HG03342 (cell line): ENCODE results near the gene ANKFY1.

ENCODE experiments used
- ATAC-seq: cut with Tn5 transposase; IDR thresholded peaks from one replicate; pipeline ENCODE4 v1.9.1; 2021; ENCODE audit warnings: mild to moderate bottlenecking, moderate library complexity; ENCODE audit not compliant: unreplicated experiment

ANKFY1 gene, protein sequence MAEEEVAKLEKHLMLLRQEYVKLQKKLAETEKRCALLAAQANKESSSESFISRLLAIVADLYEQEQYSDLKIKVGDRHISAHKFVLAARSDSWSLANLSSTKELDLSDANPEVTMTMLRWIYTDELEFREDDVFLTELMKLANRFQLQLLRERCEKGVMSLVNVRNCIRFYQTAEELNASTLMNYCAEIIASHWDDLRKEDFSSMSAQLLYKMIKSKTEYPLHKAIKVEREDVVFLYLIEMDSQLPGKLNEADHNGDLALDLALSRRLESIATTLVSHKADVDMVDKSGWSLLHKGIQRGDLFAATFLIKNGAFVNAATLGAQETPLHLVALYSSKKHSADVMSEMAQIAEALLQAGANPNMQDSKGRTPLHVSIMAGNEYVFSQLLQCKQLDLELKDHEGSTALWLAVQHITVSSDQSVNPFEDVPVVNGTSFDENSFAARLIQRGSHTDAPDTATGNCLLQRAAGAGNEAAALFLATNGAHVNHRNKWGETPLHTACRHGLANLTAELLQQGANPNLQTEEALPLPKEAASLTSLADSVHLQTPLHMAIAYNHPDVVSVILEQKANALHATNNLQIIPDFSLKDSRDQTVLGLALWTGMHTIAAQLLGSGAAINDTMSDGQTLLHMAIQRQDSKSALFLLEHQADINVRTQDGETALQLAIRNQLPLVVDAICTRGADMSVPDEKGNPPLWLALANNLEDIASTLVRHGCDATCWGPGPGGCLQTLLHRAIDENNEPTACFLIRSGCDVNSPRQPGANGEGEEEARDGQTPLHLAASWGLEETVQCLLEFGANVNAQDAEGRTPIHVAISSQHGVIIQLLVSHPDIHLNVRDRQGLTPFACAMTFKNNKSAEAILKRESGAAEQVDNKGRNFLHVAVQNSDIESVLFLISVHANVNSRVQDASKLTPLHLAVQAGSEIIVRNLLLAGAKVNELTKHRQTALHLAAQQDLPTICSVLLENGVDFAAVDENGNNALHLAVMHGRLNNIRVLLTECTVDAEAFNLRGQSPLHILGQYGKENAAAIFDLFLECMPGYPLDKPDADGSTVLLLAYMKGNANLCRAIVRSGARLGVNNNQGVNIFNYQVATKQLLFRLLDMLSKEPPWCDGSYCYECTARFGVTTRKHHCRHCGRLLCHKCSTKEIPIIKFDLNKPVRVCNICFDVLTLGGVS

GRCh38 chr17:4263282-4264215 lies at the start of gene ANKFY1:
Gene ANKFY1 (minus strand): TSS chr17:4263979. CDS start chr17:4263941, 38 bp downstream.
- peak; percentile 83 for ATAC-seq

DNA sequence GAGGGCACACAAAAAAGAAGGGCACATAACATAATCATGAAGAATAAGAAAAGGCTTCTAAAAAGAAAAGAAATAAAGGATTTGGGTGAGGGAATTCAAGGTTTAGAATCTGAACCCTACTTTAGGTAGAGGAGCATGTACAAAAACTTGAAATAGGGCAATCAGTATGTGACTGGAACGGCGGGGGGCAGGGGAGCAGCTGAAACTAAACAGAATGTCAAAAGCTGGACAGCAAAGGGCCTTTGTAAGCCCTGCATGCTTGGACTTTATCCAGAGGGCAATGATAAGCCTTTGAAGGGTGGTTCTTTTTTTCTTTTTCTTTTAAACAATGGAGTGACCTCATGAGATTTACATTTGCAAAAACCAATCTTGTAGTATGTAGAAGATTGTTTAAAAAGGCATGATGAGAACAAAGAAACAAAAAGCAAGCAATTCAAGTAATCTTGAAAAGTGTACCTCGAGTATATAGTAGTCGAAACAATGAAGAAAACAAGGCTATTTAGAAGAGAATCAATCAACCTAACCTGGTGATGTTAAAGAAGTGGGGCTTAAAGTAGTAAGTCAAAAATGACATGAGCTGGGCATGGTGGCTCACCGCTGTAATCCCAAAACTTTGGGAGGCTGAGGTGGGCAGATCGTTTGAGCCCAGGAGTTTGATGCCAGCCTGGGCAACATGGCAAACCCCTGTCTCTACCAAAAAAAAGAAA lies 46.7 kb upstream of the ANKFY1 start:
- no peak for ATAC-seq

DNA sequence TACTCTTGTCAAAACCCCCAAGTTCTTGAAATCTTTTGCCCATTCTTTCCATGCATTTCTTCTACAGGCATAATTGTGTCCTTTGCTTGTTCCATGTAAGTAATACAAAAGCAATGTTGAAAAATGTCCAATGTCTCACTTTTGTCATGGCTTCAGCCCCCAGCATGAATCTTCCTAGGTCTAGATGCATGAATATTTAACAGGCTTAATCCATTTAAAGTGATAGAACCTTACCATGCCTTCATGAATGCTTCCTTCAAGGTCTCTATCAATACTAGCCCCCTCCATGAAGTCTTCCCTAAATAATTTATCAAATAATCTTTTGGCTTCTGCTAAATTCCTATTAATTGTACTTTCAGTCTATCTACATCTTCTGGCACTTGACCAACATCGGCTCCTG lies 46.1 kb upstream of the ANKFY1 start:
- no peak for ATAC-seq

DNA sequence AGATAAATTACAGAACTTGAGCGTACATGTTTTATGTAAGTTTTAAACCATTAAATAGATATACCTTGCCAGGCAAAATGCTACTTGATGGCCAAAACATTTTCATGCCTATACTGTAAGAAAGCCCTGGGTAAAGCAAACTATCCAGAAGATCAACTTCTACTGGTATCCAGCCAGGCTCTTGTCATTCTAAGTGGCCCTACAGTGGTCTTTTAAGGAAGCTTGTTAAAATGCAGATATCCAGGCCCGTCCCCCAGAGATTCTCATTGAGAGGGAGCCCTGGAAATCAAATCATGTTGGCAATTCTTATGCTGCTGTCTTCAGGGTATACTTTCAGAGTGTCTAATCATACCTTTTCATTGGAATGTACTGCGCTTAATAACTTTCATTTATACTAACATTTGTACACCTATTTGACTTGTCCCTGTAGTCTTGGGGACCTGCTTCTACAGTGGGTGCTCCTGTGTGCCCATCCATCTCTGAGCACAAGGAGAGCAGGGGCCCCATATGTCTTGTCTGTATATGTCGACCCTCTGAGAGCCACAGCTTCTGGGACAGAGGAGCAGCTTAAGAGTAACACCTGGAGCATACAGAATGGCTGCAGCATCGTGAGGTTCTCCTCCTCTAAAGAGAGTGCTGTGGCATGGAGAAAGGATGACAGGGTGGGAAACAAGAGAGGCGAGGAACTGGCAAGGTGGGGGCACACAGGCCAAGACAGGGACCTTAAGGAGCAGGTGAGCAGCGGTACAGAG lies 43.6 kb upstream of the ANKFY1 start:
- no peak for ATAC-seq

- no peak for ATAC-seq
Measured at GRCh38 chr17:4305224-4305623, 41.4 kb upstream of the ANKFY1 start.

DNA sequence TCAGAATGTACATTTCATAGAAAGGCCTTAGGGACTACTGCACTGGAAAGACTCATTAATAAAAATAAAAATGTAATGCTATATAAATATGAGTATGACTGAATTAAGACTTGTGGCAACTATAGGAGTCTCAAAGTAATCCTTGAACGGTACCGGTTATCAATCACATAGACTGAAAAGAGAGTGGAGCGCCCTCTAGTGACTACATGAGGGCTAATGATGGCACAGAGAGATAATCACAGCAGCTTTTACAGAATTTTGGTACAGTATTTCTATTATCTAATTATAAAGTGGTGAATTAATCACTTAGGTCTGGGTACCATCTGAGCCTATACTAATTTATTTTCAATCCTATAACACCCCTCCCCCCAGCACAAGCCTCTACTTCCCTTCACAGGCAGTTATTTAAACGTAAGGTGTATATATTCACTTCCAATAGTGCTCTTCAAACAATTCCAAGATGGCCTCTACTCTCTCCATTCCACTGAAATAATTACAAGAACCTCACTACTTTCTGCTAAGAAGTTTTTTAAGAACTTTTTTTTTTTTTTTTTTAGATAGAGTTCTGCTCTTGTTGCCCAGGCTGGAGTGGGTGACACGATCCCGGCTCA lies 40.7 kb upstream of the ANKFY1 start:
- no peak for ATAC-seq

DNA sequence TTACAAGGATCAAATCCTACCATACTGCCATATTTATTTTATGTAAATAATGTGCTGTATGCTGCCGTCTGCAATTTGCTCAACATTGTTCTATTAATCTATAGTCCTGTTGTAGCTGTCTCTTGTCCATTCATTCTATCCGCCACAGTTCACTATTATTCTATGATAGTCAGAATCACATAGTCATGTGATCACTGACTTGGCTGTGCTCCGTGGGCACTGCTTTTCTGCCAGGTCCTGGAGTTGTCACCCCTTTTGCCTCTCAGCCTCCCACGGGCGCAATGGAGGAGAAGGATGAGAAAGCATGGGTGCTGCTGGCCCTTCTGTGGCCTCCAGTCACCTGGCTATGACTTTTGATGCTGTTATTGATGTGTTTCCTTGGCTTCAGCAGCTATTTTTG lies 37.3 kb upstream of the ANKFY1 start:
- ATAC-seq = no peak

- no peak for ATAC-seq
Measured at GRCh38 chr17:4297351-4297750, 33.6 kb upstream of the ANKFY1 start.

- ATAC-seq = no peak
Measured at GRCh38 chr17:4295686-4296085, 31.9 kb upstream of the ANKFY1 start.

DNA sequence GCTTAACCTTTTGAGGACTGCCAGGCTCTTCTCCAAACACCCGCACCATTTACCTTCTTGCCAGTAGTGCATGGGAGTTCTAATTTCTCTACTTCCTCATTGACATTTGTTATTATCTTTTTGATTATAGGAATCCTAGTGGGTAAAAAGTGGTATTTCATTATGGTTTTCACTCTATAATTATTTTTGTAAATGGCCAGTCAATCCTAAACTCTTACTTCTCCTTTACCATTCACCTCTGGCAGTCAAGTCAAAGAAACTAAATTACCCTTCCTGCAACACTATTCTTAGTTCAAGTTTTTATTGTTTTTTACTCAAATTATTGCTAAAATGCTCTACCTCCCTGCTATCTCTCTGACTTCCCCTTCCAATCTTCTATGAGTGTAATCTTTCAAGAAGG lies 29.8 kb upstream of the ANKFY1 start:
- ATAC-seq = no peak

- no peak for ATAC-seq
Measured at GRCh38 chr17:4287710-4288109, 23.9 kb upstream of the ANKFY1 start.

GRCh38 chr17:4276514-4276913 lies 12.7 kb upstream of the ANKFY1 start:
- no peak for ATAC-seq

- no peak for ATAC-seq
Measured at GRCh38 chr17:4272972-4273368, 9.2 kb upstream of the ANKFY1 start.

DNA sequence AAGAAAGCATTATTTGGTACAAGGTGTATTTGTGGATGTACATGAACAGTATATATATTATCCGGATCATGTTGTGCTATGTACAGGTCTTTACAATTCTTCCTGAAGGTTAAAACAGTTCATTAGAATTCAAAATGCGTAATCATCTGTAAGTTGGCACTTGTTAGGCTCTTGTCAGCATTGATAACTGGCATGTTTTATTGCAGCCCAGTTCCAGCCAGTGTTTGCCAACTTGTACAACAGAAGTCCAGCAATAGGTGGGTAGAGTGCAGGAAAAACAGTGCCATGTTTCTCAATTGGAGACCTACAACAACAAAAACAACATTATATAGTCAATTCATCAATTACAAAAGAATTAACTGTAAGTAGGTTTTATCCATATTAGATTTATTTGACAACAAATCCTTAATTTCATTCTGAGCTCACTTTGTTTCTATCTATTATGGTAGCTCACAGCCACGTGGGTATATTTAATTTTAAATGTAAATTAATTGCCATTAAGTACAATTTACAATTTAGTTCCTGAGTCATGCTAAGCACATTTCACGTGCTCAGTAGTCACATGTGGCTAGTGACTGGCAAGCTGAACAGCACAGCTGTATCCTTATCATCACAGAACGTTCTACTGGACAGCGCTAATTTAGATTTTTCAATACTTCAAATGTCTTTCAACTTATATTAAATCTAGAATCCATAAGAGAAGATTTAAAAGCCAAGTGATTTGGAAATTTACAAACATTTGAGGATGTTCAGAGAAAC lies 8.6 kb upstream of the ANKFY1 start:
- no peak for ATAC-seq

DNA sequence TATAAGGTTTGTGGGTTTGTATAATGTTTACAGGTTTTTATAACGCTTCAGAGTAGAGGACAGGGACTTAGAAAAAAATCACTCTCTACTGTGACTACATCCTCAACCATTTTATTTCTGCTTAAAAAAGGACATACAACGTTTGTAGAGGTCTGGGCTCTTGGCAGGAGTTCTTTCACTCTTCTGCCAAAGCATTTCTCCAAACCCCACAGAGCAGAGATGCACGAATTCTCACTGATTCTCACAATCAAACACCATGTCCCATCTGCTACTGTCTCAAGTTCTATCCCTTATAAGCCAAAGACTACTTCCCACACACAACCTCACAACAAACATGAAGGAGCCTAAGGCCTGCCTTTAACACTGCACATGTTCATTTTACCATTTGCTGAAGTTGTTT lies 7.0 kb upstream of the ANKFY1 start:
- ATAC-seq = no peak

- no peak for ATAC-seq
Measured at GRCh38 chr17:4269915-4270314, 6.1 kb upstream of the ANKFY1 start.

DNA sequence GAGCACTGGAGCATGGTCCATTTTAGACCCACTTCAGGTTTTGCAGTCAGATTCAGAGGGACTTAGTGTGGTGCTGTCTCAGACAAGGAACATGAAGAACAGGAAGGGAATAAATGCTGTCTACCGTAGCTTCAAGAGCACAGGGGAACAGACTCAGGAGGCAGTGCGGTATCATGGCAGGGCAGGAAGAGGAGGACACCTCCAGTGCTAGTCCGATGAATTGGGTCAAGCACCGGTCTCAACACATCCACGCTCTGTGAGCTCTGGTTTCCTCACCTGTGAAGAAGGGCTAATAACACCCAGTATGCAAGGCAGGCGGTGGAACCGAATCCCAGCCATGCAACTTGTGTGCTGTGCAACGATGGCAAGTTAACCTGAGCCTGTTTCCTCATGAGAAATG lies 3.6 kb upstream of the ANKFY1 start:
- ATAC-seq = no peak

DNA sequence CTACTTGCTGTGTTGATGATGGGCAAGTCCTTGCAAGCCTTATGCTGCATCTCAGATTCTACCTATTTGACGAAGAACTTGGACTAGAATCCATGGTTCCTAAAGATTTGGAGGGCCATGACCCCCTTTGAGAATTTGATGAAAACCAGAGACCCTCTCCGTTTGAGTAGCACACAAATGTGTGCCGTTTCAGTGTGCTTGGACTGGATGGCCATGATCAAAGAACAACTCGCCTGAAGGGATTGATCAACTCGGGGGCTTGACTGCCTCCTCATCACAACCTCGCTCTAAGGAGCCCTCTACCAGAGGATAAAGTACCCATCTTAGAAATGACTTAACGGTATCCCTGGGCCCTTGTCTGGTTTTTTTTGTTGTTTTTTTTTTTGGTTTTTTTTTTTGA lies 2.8 kb upstream of the ANKFY1 start:
- no peak for ATAC-seq
